H1 (cell line): ENCODE data around the gene KRTAP17-1. TPM values are rescaled to one million over a fixed set of nuclear protein-coding genes. Genes with fewer than 3 reads are reported as not detected.

Experiments used
- BCL11A ChIP-seq, 2 experiments: IDR thresholded peaks; one replicate each; pipeline ENCODE4 v1.6.1; 2011; ENCODE audit warnings: low read depth in 2 of 2, low read length in 2 of 2, mild to moderate bottlenecking in 2 of 2
- CHD1 ChIP-seq: IDR thresholded peaks from 2 replicates; pipeline ENCODE4 v1.6.1; 2012; ENCODE audit warnings: low read depth, low read length, improper control_type of control experiment
- CHD2 ChIP-seq: IDR thresholded peaks from 2 replicates; pipeline ENCODE4 v1.6.1; 2012; ENCODE audit warnings: low read length, improper control_type of control experiment
- CREB1 ChIP-seq: IDR thresholded peaks from 2 replicates; pipeline ENCODE4 v1.6.1; 2012; ENCODE audit warnings: inconsistent platforms
- HDAC2 ChIP-seq, 2 experiments: fragments of 300-600 bp in 1 of 2; sonication (generic) in 1 of 2; IDR thresholded peaks; 2 replicates each; pipeline ENCODE4 v1.6.1; 2011 to 2012; ENCODE audit warnings: low read depth in 2 of 2, low read length in 2 of 2, mild to moderate bottlenecking in 2 of 2, moderate library complexity in 2 of 2, borderline replicate concordance in 1 of 2, inconsistent platforms in 1 of 2
- SIN3A ChIP-seq, 2 experiments: IDR thresholded peaks in 1 of 2; conservative IDR thresholded peaks in 1 of 2; 2 replicates each; pipeline ENCODE4 v1.6.1; 2011 to 2012; ENCODE audit warnings: low read length in 2 of 2, improper control_type of control experiment in 1 of 2, low read depth in 1 of 2, mild to moderate bottlenecking in 1 of 2
- TCF12 ChIP-seq: IDR thresholded peaks from 2 replicates; pipeline ENCODE4 v1.6.1; 2011; ENCODE audit warnings: low read depth, mild to moderate bottlenecking, low read length
- polyA plus RNA-seq, 7 experiments: library from polyadenylated mRNA; depleted of rRNA in 3 of 7; stranded (reverse) in 5 of 7; unstranded in 2 of 7; fragments of >200 nt in 5 of 7; fragments of 200-250 nt in 2 of 7; gene quantifications; 1 replicate in 5 of 7; 2 replicates in 1 of 7; 4 replicates in 1 of 7; pipeline versions ENCODE4 v1.2.1 to v1.2.3, GENCODE V29; 2011 to 2013; ENCODE audit warnings: missing spikeins in 2 of 7, mixed read lengths in 2 of 7
- total RNA-seq: library from RNA; stranded (reverse); fragmentation: NEBNext Ultra II Directional; extraction: Animal tissue kit (Norgen Biotek cat#: 25700); gene quantifications from 2 replicates; pipeline ENCODE4 v1.2.1, GENCODE V29; 2021
- TF ChIP-seq, protein P1 (sequence below): IDR thresholded peaks from 2 replicates; pipeline ENCODE4 v1.6.1; 2011; ENCODE audit warnings: low read length, improper control_type of control experiment

Gene KRTAP17-1
- total and polyA plus RNA-seq, 2 of the 8 experiments (the other 6 are each of a cell fraction or from before 2014, with no cell fraction given) = not detected

DNA sequence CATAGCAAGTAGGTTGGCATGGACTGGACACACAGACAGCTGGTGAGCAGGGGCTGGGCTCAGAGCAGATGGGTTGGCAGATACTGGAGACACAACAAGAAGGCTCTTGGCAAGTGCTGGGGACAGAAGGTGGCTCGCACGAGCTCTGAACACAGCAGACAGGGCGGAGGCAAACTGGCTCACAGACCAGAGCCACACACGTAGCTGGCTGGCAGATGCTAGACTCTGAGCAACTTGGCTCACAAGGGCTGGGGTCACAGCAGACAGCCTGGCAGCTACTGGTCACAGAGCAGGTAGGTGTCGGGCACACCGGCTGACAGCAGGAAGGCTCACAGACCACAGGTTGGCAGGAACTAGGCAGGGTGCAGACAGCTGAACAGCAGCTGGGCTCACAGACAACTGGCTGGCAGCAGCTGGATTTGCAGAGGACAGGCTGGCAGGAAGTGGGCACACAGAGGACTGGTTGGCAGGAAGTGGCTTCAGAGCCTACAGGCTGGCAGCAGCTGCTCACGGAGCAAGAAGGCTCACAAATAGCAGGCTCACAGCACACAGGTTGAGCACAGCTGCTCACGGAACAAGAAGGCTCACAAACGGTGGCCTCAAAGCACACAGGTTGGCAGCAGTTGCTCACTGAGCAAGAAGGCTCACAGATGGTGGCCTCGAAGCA is 7.1 kb downstream of the KRTAP17-1 start (continued):
- TF ChIP-seq CHD1 = no peak
- TF ChIP-seq SIN3A (conservative IDR thresholded peaks at IDR 0.05 in 1 of 2, IDR thresholded peaks at IDR 0.05 in 1 of 2; ENCODE audit: low read depth in 1 of 2, low read length in 2 of 2) = no peak
- TF ChIP-seq, protein P1, sequence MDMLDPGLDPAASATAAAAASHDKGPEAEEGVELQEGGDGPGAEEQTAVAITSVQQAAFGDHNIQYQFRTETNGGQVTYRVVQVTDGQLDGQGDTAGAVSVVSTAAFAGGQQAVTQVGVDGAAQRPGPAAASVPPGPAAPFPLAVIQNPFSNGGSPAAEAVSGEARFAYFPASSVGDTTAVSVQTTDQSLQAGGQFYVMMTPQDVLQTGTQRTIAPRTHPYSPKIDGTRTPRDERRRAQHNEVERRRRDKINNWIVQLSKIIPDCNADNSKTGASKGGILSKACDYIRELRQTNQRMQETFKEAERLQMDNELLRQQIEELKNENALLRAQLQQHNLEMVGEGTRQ = no peak
- TF ChIP-seq HDAC2 (IDR thresholded peaks at IDR 0.05; ENCODE audit: borderline replicate concordance in 1 of 2, low read depth in 2 of 2, low read length in 2 of 2) = no peak
- TF ChIP-seq BCL11A (IDR thresholded peaks at IDR 0.05; ENCODE audit: low read depth in 2 of 2, low read length in 2 of 2) = no peak
- TF ChIP-seq CHD2 = no peak
- TF ChIP-seq CREB1 = no peak
- TF ChIP-seq TCF12 = no peak
